HEK293T (cell line): ENCODE results near the gene TMEM259.

Experiments
- TARDBP ChIP-seq: fragments of 450-650 bp; IDR thresholded peaks from 2 replicates; pipeline ENCODE4 v1.6.1; 2016
- ZNF384 ChIP-seq: fragments of 450-650 bp; IDR thresholded peaks from 2 replicates; pipeline ENCODE4 v1.6.1; 2016

- TF ChIP-seq ZNF384 (no peak), TARDBP (no peak)
Measured at GRCh38 chr19:1055028-1055425, 34.1 kb upstream of the TMEM259 start.
